Spleen (tissue), 7 donors: Measurements from ENCODE around the gene NXPE1.
"Not testable (repeated sequence)": the region's sequence is repeated elsewhere in the genome, so short reads cannot be mapped to it uniquely, and the experiment has no call there.

Source experiments
- CTCF ChIP-seq, 11 experiments: fragments of 200-600 bp in 7 of 11; fragments of 450-650 bp in 4 of 11; sonication (generic) in 4 of 11; IDR thresholded peaks in 8 of 11; conservative IDR thresholded peaks in 3 of 11; 1 replicate in 7 of 11; 2 replicates in 4 of 11; pipeline versions ENCODE4 v1.4.0 to v1.8.0; 2016 to 2021; ENCODE audit warnings: antibody characterized with exemption in 11 of 11, inconsistent platforms in 4 of 11, mild to moderate bottlenecking in 1 of 11
- POLR2A ChIP-seq, 3 donors: fragments of 450-650 bp; IDR thresholded peaks; one replicate each; pipeline ENCODE4 v1.5.1; 2017; ENCODE audit warnings: antibody characterized with exemption in 3 of 3, mild to moderate bottlenecking in 1 of 3
- POLR2AphosphoS5 ChIP-seq, 3 donors: sonication (generic); formaldehyde crosslinking; IDR thresholded peaks; one replicate each; pipeline ENCODE4 v1.5.1; 2017; ENCODE audit warnings: antibody characterized with exemption in 3 of 3
- donor health status: DM: no; HTN: no; CAD: no; lungs with moderate emphysema.
- donor health status: DM: no; HTN: no; CAD: no.
- donor health status: DM: no; HTN: no; CAD: no.

- TF ChIP-seq POLR2A (IDR thresholded peaks at IDR 0.05); POLR2AphosphoS5 (IDR thresholded peaks at IDR 0.05); CTCF (IDR thresholded peaks at IDR 0.05 in 8 of 11, conservative IDR thresholded peaks at IDR 0.05 in 3 of 11): not testable (repeated sequence)
Measured at GRCh38 chr11:114606802-114607075, 47.1 kb upstream of the NXPE1 start.
